K562 (cell line): ENCODE data around the gene METRN. TPM values are rescaled to one million over a fixed set of nuclear protein-coding genes. Genes with fewer than 3 reads are reported as not detected.

ENCODE experiments used
- EGR1 ChIP-seq: fragments of 450-650 bp; conservative IDR thresholded peaks from 2 replicates; pipeline ENCODE4 v1.6.1; 2017; ENCODE audit warnings: mild to moderate bottlenecking
- GATAD2A ChIP-seq: fragments of 450-650 bp; IDR thresholded peaks from 2 replicates; pipeline ENCODE4 v1.6.1; 2017
- HDAC3 ChIP-seq: fragments of 450-650 bp; IDR thresholded peaks from 2 replicates; pipeline ENCODE4 v1.6.1; 2018; ENCODE audit warnings: borderline replicate concordance, mild to moderate bottlenecking, moderate library complexity; ENCODE audit not compliant: partially characterized antibody
- HDGF ChIP-seq: fragments of 450-650 bp; IDR thresholded peaks from 2 replicates; pipeline ENCODE4 v1.6.1; 2016
- KLF13 ChIP-seq: fragments of 450-650 bp; IDR thresholded peaks from 2 replicates; pipeline ENCODE4 v1.6.1; 2016; ENCODE audit warnings: missing genetic modification characterization, low read depth, mild to moderate bottlenecking, missing compliant biosample characterization, moderate library complexity, borderline replicate concordance
- POLR2G ChIP-seq: fragments of 200-400 bp; formaldehyde crosslinking; IDR thresholded peaks from 2 replicates; pipeline ENCODE4 v1.6.1; 2017; ENCODE audit warnings: low read depth, mild to moderate bottlenecking, antibody characterized with exemption, low read length, moderate library complexity
- RAD21 ChIP-seq, 2 experiments: fragments of 250-450 bp in 1 of 2; fragments of 450-650 bp in 1 of 2; sonication (Bioruptor Pico) in 1 of 2; formaldehyde crosslinking in 1 of 2; IDR thresholded peaks in 1 of 2; conservative IDR thresholded peaks in 1 of 2; 2 replicates each; pipeline versions ENCODE4 v1.4.0 to v1.8.0; 2020 to 2022; ENCODE audit warnings: mild to moderate bottlenecking in 2 of 2, moderate library complexity in 1 of 2
- TEAD1 ChIP-seq, 2 experiments: fragments of 450-650 bp in 1 of 2; sonication (generic) in 1 of 2; formaldehyde crosslinking; IDR thresholded peaks; 2 replicates each; pipeline versions ENCODE4 v1.4.0 to v1.8.0; 2020 to 2022; ENCODE audit warnings: mild to moderate bottlenecking in 2 of 2, missing genetic modification reagents in 1 of 2
- ZKSCAN8 ChIP-seq: fragments of 200-800 bp; sonication (Bioruptor generic); IDR thresholded peaks from 2 replicates; pipeline ENCODE4 v1.6.1; 2016; ENCODE audit warnings: missing genetic modification characterization, missing compliant biosample characterization
- polyA plus RNA-seq, 8 experiments: library from polyadenylated mRNA; depleted of rRNA in 4 of 8; stranded (reverse) in 5 of 8; unstranded in 3 of 8; fragments of >200 nt; fragmentation: Nextera tagmentation in 2 of 8; fragmentation: Illumina TruSeq in 1 of 8; extraction: Ambion mirVana in 2 of 8; extraction: Trizol in 1 of 8; gene quantifications; 2 replicates each; pipeline versions ENCODE4 v1.2.1 to v1.2.3, GENCODE V29; 2011 to 2014; ENCODE audit warnings: inconsistent platforms in 1 of 8, missing spikeins in 1 of 8
- total RNA-seq, 7 experiments: library from RNA; depleted of rRNA in 6 of 7; stranded (reverse); fragments of >200 nt in 6 of 7; fragmentation: Illumina TruSeq in 2 of 7; extraction: Trizol in 2 of 7; gene quantifications; 2 replicates each; pipeline versions ENCODE4 v1.2.1 to v1.2.3, GENCODE V29; 2011 to 2021; ENCODE audit warnings: low replicate concordance in 1 of 7
- TF ChIP-seq, protein P1 (sequence below): fragments of 250-450 bp; sonication (Bioruptor Pico); IDR thresholded peaks from 2 replicates; pipeline ENCODE4 v1.9.0; 2021; ENCODE audit warnings: mild to moderate bottlenecking, inconsistent platforms
- TF ChIP-seq, protein P2 (sequence below): fragments of 200-800 bp; sonication (Bioruptor generic); IDR thresholded peaks from 2 replicates; pipeline ENCODE4 v1.6.1; 2017; ENCODE audit warnings: missing genetic modification characterization, missing compliant biosample characterization
- TF ChIP-seq, protein P3 (sequence below), 2 experiments: fragments of 200-800 bp in 1 of 2; sonication (Bioruptor generic) in 1 of 2; sonication (generic) in 1 of 2; formaldehyde crosslinking in 1 of 2; IDR thresholded peaks in 1 of 2; conservative IDR thresholded peaks in 1 of 2; 2 replicates each; pipeline versions ENCODE4 v1.5.0 to v1.6.1; 2016 to 2020; ENCODE audit warnings: missing compliant biosample characterization in 1 of 2, missing genetic modification characterization in 1 of 2, missing genetic modification reagents in 1 of 2
- TF ChIP-seq, protein P4 (sequence below): sonication (generic); formaldehyde crosslinking; IDR thresholded peaks from 2 replicates; pipeline ENCODE4 v1.8.1; 2022; ENCODE audit warnings: missing genetic modification reagents
- TF ChIP-seq, protein P5 (sequence below): fragments of 150-350 bp; IDR thresholded peaks from 2 replicates; pipeline ENCODE4 v1.6.1; 2014; ENCODE audit warnings: low read depth, mild to moderate bottlenecking, low read length, borderline replicate concordance

The METRN gene
- total and polyA plus RNA-seq, 9 of the 15 experiments (the other 6 are each of a cell fraction or from before 2014, with no cell fraction given): 0.20 to 89.8 (median 15.4) TPM

DNA sequence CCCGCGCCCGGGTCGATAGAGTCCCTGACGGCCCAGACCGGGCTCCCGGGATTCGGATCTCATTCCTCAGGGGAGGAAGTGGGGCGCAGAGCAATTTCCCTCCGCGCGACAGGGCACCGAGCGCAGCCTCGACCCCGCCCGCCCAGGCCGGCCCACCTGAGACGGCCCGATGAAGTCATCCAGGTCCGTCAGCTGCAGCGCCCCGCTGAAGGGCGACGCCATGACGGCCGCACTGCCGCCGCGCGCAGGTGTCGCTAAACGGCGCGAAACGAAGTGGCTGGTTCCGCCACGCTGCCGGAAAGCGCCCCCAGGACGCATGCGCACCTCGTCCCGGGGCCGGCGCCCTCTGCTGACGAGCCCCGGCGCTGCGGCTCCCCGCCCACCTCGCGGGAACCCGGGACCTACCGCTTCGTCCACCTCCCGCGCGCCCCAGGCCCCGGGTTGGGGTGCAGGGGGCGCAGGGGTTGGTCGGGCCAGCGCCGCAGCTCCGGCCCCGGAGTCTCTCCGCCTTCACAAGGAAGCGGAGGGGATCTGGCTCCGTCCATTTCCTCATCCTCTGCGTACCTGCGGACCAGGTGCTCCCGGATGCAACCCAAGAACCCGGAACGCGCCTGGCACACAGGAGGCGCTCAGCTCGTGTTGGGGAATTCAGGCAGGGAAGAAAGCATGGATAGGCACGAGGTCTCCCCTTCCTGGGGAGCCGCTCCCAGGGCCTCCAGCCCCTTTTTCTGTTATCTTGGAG is 26.0 kb downstream of the METRN start, which contains the start of gene CIAO3 (continued):
- TF ChIP-seq, protein P1, sequence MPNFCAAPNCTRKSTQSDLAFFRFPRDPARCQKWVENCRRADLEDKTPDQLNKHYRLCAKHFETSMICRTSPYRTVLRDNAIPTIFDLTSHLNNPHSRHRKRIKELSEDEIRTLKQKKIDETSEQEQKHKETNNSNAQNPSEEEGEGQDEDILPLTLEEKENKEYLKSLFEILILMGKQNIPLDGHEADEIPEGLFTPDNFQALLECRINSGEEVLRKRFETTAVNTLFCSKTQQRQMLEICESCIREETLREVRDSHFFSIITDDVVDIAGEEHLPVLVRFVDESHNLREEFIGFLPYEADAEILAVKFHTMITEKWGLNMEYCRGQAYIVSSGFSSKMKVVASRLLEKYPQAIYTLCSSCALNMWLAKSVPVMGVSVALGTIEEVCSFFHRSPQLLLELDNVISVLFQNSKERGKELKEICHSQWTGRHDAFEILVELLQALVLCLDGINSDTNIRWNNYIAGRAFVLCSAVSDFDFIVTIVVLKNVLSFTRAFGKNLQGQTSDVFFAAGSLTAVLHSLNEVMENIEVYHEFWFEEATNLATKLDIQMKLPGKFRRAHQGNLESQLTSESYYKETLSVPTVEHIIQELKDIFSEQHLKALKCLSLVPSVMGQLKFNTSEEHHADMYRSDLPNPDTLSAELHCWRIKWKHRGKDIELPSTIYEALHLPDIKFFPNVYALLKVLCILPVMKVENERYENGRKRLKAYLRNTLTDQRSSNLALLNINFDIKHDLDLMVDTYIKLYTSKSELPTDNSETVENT (CRISPR knock-in tag): peak; percentile 34; the same call in 1 of the 2 replicates
- TF ChIP-seq KLF13 (tag) (peak; percentile 99), POLR2G (peak; percentile 87), TEAD1 (CRISPR knock-in tag; IDR thresholded peaks at IDR 0.05) (peak; percentile 61 to 85; a peak in 3 of 4 replicates), EGR1 (peak; percentile 60), HDGF (no peak), HDAC3 (no peak), ZKSCAN8 (CRISPR knock-in tag) (no peak), RAD21 (CRISPR knock-in tag; conservative IDR thresholded peaks at IDR 0.05 in 1 of 2, IDR thresholded peaks at IDR 0.05 in 1 of 2) (peak in 1 of 2 experiments; percentile 28; a peak in 2 of 4 replicates), GATAD2A (no peak)
- TF ChIP-seq, protein P2, sequence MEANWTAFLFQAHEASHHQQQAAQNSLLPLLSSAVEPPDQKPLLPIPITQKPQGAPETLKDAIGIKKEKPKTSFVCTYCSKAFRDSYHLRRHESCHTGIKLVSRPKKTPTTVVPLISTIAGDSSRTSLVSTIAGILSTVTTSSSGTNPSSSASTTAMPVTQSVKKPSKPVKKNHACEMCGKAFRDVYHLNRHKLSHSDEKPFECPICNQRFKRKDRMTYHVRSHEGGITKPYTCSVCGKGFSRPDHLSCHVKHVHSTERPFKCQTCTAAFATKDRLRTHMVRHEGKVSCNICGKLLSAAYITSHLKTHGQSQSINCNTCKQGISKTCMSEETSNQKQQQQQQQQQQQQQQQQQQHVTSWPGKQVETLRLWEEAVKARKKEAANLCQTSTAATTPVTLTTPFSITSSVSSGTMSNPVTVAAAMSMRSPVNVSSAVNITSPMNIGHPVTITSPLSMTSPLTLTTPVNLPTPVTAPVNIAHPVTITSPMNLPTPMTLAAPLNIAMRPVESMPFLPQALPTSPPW (CRISPR knock-in tag): peak; percentile 56
- TF ChIP-seq, protein P3, sequence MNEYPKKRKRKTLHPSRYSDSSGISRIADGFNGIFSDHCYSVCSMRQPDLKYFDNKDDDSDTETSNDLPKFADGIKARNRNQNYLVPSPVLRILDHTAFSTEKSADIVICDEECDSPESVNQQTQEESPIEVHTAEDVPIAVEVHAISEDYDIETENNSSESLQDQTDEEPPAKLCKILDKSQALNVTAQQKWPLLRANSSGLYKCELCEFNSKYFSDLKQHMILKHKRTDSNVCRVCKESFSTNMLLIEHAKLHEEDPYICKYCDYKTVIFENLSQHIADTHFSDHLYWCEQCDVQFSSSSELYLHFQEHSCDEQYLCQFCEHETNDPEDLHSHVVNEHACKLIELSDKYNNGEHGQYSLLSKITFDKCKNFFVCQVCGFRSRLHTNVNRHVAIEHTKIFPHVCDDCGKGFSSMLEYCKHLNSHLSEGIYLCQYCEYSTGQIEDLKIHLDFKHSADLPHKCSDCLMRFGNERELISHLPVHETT (CRISPR knock-in tag; conservative IDR thresholded peaks at IDR 0.05 in 1 of 2, IDR thresholded peaks at IDR 0.05 in 1 of 2): peak in 1 of 2 experiments; percentile 73; a peak in 2 of 4 replicates
- TF ChIP-seq, protein P4, sequence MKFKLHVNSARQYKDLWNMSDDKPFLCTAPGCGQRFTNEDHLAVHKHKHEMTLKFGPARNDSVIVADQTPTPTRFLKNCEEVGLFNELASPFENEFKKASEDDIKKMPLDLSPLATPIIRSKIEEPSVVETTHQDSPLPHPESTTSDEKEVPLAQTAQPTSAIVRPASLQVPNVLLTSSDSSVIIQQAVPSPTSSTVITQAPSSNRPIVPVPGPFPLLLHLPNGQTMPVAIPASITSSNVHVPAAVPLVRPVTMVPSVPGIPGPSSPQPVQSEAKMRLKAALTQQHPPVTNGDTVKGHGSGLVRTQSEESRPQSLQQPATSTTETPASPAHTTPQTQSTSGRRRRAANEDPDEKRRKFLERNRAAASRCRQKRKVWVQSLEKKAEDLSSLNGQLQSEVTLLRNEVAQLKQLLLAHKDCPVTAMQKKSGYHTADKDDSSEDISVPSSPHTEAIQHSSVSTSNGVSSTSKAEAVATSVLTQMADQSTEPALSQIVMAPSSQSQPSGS: peak; percentile 90
- TF ChIP-seq, protein P5, sequence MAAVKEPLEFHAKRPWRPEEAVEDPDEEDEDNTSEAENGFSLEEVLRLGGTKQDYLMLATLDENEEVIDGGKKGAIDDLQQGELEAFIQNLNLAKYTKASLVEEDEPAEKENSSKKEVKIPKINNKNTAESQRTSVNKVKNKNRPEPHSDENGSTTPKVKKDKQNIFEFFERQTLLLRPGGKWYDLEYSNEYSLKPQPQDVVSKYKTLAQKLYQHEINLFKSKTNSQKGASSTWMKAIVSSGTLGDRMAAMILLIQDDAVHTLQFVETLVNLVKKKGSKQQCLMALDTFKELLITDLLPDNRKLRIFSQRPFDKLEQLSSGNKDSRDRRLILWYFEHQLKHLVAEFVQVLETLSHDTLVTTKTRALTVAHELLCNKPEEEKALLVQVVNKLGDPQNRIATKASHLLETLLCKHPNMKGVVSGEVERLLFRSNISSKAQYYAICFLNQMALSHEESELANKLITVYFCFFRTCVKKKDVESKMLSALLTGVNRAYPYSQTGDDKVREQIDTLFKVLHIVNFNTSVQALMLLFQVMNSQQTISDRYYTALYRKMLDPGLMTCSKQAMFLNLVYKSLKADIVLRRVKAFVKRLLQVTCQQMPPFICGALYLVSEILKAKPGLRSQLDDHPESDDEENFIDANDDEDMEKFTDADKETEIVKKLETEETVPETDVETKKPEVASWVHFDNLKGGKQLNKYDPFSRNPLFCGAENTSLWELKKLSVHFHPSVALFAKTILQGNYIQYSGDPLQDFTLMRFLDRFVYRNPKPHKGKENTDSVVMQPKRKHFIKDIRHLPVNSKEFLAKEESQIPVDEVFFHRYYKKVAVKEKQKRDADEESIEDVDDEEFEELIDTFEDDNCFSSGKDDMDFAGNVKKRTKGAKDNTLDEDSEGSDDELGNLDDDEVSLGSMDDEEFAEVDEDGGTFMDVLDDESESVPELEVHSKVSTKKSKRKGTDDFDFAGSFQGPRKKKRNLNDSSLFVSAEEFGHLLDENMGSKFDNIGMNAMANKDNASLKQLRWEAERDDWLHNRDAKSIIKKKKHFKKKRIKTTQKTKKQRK: no peak
